Midbrain (tissue), 1 donor: ENCODE measurements around the gene FIG4.
"Not testable (repeated sequence)": the region's sequence is repeated elsewhere in the genome, so short reads cannot be mapped to it uniquely, and the experiment has no call there.

Experiments
- DNase-seq: peaks from one replicate; lab custom pipeline; 2025; lab: John Stamatoyannopoulos, UW

The FIG4 gene

GRCh38 chr6:109853951-109854350 is 162.9 kb downstream of the FIG4 start:
- DNase-seq, result no peak

DNA sequence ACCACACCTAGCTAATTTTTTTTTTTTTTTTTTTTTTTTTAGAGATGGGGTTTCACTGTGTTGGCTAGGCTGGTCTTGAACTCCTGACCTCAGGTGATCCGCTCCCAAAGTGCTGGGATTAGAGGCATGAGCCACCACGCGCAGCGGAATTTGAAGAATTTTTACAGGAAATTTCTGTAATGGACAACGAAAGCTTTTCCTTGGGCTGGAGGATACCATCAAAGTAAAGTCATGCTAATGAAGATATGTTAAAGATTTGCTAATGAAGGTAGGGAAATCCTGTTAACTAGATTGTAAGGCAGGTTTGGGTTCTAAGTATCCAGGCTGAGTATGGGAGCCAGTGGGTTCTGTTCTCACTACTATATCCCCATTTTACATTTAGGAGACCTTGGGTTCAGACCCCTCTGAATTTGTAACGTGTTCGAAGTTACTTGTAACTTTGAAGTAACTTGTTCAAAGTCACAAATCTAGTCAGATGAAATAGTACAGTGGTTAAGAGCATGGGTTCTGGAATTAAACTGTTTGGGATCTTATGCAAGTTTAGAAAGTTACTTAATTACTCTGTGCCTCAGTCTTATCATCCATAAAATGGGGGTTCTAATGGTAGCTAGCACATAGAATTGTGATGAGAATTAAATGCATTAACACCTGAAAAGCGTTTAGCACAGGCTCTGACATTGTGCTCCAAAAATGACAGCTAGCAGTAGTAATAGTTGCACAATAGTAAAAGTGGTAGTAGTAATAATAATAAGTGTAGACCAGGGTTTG is 163.6 kb downstream of the FIG4 start:
- no peak for DNase-seq

DNA sequence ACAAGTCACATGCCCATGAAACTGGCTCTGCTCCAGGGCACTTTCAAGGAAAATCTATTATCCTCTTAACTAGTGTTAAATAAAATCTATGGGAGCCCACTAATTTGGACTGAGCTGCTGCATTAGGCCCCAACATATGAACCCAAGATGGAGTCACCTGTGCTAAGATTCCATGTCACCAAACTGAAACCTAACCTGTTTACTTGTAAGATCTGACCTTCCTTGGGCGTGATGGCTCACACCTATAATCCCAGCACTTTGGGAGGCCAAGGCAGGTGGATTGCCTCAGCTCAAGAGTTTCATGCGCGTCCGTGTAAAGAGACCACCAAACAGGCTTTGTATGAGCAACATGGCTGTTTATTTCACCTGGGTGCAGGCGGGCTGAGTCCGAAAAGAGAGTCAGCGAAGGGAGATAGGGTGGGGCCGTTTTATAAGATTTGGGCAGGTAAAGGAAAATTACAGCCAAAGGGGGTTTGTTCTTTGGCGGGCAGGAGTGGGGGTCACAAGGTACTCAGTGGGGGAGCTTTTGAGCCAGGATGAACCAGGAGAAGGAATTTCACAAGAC is 164.5 kb downstream of the FIG4 start:
- DNase-seq, result not testable (repeated sequence)

- DNase-seq, result no peak
These were observed 170.8 kb downstream of the FIG4 start for GRCh38 chr6:109861946-109862345.

GRCh38 chr6:109864050-109864449 is 173.0 kb downstream of the FIG4 start:
- DNase-seq, result no peak

GRCh38 chr6:109865968-109866367 is 174.9 kb downstream of the FIG4 start:
- DNase-seq, result no peak

- DNase-seq, result peak; percentile 81
These were observed 176.2 kb downstream of the FIG4 start for GRCh38 chr6:109867009-109867969.

GRCh38 chr6:109867970-109868358 is 176.9 kb downstream of the FIG4 start:
- DNase-seq, result no peak

GRCh38 chr6:109869398-109870088 is 178.4 kb downstream of the FIG4 start:
- DNase-seq, result peak; percentile 79

GRCh38 chr6:109870089-109870410 is 179.0 kb downstream of the FIG4 start:
- DNase-seq, result no peak

DNA sequence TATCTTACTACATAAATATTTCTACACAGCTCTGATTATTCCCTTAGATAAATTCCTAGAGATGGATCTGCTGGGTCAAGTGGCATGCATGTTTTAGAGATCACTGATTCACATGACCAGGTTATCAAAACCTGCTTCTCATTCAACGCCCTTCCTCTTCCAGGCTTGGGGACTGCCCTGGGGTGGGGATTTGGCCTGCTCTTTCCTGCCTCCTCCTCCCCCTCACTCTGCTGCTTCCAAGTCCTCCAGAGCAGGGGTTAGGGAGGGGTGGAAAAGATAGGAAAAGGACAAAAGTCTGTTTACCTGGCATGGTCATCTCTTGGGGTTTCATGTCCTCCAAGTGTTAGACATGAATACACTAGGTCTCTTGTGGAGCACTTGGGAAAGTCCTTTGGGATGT is 181.5 kb downstream of the FIG4 start:
- DNase-seq, result no peak

GRCh38 chr6:109872968-109873545 is 182.0 kb downstream of the FIG4 start:
- DNase-seq, result no peak

- DNase-seq, result no peak
These were observed 183.0 kb downstream of the FIG4 start for GRCh38 chr6:109874086-109874485.

- DNase-seq, result no peak
These were observed 183.5 kb downstream of the FIG4 start for GRCh38 chr6:109874621-109875020.
